GM12873 (cell line): ENCODE data around the gene SDK1.

Experiments
- TF ChIP-seq, protein P1 (sequence below): IDR thresholded peaks from 2 replicates; pipeline ENCODE4 v1.5.1; 2012; ENCODE audit warnings: low read depth, mild to moderate bottlenecking, moderate library complexity, low read length, control low read depth; ENCODE audit not compliant: insufficient read depth; ENCODE audit errors: missing control alignments

The SDK1 gene

DNA sequence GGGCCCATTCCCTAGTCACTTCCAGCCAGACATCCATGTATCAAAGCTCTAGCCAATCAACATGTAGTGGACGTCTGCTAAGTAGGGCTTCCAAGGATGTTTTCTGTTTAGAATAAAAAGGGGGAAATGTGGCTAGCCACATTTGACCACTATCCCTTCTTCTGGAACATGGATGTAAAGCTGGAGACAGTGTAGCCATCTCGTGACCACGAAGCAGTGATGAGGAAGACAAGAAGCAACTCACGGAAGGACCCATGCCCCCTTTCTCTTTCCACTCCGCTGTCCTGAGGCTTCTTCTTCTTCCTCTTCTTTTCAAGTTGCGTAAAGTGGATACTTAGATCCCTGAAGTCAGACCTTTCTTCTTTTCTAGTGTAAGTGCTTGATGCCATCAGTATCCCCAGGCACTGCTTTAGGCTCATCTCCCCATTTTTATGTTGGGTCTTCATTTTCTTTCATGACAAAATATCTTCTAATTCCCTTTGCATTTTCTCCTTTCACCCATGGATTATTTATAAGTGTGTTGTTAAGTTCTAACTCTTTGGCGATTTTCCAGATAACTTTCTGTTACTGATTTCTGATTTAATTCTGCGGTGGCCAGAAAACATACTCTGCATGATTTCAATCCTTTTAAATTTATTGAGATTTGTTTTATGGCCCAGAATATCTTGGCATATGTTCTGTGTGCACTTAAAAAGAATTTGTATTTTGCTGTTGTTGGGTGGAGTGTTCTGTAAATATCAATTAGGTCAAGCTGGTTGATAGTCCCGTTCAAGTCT, 594.5 kb downstream of the SDK1 start:
- TF ChIP-seq, protein P1, sequence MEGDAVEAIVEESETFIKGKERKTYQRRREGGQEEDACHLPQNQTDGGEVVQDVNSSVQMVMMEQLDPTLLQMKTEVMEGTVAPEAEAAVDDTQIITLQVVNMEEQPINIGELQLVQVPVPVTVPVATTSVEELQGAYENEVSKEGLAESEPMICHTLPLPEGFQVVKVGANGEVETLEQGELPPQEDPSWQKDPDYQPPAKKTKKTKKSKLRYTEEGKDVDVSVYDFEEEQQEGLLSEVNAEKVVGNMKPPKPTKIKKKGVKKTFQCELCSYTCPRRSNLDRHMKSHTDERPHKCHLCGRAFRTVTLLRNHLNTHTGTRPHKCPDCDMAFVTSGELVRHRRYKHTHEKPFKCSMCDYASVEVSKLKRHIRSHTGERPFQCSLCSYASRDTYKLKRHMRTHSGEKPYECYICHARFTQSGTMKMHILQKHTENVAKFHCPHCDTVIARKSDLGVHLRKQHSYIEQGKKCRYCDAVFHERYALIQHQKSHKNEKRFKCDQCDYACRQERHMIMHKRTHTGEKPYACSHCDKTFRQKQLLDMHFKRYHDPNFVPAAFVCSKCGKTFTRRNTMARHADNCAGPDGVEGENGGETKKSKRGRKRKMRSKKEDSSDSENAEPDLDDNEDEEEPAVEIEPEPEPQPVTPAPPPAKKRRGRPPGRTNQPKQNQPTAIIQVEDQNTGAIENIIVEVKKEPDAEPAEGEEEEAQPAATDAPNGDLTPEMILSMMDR, result no peak

DNA sequence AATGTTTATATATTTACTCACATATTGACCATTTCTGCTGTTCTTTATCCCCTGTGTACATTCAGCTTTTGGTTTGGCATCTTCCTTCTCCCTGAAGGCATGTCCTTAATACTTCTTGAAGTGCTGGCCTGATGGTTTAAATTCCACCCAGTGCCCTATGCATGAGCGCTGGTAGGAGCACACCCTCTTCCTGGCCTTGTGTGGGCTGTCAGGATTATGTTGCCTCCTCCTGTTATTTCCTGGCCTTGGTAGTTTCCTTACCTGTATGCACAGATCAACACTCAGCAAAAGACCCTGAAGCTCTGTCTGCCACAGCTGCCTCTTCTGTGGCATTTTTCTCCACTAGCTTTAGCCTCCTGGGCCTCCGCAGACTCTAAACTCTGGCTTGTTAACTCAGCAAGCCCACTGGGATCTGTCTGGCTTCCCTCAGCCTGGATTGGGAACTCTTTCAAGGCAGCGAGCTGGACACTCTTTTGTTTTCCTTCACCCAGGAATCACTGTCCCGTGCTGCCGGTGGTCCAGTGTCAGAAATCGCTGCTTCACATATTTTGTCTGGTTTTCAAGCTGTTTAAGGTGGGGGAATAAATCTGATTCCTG, 595.2 kb downstream of the SDK1 start:
- TF ChIP-seq, protein P1, result no peak

DNA sequence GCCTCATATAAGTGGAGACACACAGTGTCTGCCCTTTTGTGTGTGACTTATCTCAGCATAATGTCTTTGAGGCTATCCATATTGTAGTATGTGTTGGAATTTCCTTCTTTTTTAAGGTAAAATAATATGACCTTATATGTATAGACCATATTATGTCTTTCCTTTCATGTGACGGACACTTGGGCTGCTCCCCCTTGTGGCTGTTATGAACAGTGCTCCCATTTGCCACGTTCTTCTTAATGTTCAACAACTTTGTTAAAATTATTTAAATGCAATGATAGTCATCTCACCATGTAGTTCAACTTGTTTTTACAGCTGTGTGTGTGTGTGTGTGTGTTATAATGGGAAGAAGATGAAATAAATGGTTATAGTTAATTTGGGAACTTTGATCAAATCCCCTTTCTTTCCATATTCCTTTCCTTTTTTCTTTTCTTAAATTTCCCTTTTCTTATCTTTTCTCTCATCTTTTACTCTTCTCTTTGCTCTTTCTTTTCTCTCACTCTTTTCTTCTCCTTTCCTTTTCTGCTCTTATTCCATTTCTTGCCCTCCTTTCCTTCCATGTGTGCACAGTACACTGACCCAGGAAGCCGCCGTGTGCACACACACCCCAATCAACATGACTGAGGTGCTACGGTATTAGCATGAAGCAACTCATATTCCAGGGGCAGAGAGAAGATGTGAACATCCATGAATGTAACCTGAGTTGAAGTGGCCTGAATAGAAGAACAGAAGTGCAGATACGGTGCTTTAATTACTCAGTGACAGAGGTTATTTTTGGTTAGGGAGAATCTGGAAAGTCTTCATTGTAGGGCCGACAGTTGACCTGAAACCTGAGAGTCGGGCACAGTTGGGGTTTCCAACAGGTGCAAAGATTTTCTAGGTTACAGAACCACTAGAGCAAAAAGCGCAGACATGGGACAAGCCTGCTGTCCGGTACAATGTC, 596.6 kb downstream of the SDK1 start:
- TF ChIP-seq, protein P1, result peak; percentile 67

DNA sequence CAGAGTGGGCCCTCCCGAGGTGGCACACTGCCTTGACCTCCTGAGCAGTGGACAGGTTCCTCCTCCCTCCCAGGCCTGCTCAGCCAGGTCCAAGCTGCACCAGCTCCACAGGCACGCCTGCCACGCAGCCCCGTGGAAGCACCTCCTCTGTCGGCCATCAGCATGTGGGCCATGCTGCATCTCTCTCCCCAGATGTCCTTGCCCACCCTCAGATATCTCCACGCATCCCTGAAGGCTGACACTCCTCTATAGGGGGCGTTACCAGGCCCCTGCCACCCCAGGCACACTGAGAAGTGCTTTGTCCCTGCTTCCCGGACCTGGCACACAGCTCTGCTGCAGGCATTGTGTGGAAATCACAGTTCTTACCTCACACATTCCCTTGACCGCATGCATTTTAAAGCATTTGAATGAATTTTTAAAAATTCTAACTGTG, 598.5 kb downstream of the SDK1 start:
- TF ChIP-seq, protein P1, result no peak

DNA sequence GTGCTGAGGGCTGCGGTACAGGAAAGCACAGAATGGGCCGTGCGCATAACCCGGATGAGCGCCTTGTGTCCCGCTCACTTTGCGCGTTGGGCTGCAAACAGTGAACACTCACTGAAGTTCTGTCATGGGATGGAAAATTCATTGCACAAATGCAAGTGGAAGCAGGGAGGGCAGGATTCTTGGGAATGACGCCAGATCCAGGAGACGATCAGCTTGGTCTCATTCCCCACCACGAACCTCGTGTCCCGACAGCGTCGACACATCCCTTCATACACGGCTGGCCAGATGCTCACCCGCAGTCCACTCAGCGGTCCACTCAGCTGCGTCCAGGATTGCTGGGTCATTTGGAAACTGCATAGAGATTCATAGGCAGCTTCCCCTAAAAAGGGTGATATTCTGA, 607.1 kb downstream of the SDK1 start:
- TF ChIP-seq, protein P1, result no peak

DNA sequence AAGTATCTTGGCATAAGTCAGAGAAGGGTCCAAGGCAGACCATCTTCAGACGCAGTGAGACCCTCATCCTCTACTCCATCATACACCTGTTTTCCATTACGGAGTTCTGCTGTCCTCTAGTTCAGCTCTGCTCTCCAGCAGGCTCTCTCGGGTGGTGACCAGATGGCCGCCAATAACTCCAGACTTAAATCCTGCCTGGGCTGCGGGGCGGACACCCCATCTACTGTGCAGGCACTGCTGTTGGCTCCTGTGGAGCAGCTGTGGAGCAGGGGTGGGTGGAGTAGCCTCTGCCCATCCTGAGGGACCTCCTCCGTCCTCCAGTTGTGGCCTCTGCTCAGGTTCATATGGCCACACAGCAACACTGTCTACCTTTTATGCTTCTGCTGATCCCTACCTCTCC, 608.1 kb downstream of the SDK1 start:
- TF ChIP-seq, protein P1, result no peak

DNA sequence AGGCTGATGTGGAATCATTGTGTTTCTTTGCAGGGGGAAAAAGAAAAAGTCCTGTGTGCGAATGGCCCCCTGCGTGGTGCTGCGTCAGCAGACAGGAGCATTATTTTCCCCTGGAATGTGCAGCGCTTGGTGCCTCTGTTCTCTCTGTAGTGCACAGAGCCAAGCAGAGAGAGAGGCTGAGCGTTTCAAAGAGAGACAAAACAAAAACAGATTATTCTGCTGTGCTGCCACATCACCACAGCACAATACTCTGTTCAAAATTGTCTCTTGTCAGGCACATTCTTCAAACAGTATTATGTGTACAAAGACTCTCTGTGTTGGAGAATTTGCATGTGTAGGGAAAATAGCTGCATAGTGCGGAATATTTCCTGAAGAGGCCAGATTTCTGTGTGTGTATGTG, 609.0 kb downstream of the SDK1 start:
- TF ChIP-seq, protein P1, result no peak
